GM19438 (cell line): ENCODE data around the gene TMTC2.

Source experiments
- ATAC-seq: cut with Tn5 transposase; IDR thresholded peaks from one replicate; pipeline ENCODE4 v1.9.1; 2021; ENCODE audit warnings: low read depth; ENCODE audit not compliant: unreplicated experiment

TMTC2 gene

DNA sequence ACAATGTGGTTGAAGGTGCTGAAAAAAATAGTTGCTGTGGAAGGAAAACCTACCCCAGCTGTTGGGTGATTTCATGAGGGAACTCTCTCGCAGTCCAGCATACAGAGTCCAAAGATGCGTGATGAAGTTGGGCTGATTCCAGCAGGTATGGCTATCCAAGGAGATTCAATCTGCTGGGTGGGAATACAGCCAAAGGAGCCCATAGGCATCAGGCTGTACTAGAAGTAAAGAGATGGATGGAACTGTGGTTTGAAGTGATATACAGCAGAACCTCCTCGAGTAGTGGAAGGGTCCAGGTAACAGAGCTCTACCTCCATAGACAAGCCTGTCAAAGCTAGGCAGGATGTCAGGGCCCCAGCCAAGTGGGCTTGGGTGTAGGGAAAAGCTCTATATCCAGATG lies 11.5 kb upstream of the TMTC2 start:
- ATAC-seq: no peak

DNA sequence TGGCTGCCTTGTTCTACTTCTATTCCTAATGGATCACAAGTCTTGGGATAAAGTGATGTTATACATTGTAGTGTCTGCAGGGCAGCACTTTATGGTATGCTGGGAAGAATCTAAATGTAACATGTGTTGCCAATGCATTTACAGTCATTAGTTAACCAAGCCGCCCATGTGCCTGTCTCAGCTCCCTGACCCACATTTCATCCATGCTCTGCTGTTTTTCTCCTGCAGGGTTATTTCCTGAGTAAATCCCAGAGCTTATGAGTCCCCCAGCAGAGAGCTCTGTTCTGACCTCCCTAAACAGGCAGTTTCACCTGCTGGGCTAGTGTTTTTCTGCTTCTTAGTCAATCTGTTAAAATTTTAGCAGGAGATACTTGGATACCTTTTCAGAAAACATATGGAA lies 4.4 kb upstream of the TMTC2 start:
- no peak for ATAC-seq

DNA sequence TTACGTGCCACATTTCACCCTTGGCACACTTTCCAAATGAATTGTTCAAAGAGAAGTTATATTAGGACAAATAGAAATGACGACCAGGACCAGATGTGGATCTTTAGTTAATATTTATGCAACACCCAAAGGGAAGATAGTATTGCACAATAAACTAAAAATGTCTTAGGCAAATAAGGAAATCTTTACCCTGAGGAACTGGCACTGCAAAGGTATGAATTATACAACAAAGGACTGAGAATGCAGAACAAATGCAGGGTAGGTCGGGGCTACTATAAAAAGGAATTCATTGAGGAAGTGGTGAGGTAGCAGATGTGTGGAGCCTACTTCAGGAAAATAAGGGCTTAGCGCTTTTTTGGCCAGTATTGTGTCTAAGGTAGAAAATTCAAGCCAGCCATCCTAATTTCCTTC lies 3.9 kb upstream of the TMTC2 start:
- ATAC-seq: no peak

DNA sequence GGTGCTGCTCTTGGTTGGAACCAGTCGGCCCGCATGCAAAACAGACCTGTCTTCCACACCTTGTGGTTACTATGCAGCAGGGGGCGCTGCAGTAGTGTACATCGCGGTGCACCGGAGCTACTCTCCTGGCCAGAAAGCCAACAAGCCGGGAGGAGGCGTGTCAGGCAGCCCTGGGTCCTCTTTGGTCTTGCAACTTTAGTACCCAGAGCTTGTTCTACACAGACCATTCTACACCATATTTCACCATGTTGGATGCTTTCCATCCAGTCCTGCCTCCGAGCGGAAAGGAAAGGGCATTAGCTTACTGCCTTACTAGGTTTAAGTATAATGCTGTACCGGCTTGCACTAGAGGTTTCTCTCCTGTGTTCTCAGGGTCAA lies 927 bp upstream of the TMTC2 start:
- ATAC-seq: peak; percentile 50

DNA sequence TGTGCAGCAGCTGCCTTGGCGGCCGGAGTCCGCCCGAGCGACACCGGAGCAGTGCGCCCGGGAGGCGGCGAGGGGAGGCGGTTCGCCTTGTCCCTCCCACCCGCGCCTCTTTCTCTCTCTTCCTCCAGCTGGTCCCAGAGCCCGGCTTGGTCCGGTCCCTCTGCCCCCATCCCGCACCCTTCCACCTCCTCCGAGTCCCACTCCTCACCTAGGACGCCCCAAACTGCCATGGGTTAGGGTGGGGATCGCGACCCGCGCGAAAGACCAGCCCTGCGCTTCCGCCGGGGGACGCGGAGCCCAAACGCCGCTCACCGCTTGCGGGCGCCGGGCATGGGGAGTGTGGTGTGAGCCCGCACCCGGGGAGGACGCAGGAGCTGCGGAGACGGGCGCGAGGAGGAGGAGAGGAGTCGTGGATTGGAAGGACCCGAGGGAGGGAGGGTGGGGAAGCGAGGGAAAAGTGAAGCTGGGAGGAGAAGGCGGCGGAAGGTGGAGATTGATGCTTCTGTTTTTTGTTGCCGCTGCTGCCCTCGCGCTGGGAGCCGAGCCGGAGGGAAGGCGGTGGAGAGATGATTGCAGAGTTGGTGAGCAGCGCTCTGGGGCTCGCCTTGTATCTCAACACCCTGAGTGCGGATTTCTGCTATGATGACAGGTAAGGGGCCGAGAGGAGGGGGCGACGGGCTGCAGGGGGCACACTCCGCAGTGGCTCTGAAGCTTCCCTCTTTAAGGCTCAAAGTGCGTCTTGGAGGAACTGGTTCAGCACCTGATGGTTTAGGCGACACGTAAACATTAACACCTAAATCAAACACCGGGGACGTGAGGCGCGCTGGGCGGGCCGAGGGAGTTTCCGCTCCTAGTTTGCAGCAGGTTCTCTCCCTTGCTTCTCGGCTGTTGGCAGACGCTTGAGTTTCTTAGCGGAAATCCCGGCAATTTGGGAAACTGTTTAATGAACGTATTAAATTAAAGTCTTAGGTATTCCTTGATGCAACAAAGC lies 610 bp downstream of the TMTC2 start:
- ATAC-seq: peak; percentile 43

DNA sequence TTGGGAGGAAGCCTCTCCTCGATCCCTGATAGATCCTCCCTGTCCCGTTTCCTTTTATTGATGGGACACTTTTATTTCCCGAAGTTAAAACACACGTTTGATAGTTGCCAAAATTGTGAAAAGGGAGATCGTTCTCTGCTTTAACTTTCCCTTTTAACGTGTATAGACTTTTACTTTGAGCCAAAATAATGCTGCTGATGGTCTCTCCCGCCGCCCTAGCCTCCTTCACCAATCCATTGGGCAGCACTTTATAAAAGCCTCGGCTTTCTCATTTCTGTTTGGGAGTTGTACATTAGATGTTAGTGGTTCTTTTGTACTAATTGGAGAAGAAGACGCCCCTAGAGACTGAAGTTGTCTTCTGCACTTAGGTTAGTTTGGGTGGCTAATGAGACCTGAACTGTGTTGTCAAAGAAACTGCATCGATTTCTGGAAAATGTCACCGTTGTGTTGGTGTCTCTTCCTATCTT lies 1.4 kb downstream of the TMTC2 start:
- no peak for ATAC-seq

DNA sequence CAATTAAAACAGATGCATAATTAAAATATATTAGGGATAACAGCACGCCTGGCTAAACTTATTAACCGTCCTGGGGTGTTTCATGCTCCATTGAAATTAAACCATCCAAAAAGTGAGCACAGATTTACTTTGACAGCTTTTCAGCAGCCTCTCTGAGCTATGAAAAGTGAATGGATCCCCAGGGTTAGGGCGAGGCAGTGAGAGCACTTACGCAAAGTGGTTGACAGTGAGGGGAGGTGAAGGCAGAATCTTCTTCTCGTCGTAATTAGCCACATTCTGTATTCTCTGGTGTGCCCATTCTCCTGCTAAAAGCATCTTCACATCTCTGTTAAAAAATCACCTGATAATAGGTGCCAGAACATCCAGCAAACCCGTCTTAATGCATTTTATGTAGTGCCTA lies 1.9 kb downstream of the TMTC2 start:
- no peak for ATAC-seq

DNA sequence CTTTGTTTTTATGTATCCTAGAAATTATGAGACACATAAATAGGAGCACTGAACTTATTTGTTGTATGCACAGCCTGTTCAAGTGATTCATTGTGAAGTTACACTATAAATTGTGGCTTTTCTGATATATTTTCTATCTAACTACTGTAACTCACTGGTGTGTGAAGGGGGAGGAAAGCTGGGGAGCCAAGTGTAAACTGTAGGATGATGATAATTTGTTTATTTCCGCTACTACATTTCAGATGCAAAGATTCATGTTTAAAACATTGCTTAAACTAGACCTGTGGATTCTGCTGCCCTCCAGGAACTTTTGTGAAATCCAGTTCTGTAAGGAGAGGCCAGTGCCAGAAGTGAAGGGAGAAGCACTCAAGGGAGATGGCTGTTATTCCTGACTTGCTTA lies 3.3 kb downstream of the TMTC2 start:
- ATAC-seq: no peak

DNA sequence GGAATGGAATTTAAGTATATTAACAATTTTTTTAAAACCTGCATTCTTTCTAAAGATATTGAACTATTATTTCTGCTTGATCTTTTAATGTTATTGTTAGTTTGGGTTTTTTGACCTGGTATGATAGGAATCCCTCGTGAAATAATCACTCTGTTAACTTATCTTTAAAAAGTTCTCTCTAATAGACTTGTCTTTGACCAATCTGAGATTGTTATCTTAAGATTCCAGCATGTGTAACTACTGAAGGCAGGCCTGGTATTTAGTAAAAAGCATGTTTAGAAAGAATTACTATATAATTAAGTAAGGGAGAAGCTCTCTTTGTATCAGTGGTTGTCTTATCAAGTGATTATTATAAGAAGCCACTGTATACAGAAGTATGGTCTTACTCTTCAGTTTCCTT lies 4.8 kb downstream of the TMTC2 start:
- ATAC-seq: no peak

DNA sequence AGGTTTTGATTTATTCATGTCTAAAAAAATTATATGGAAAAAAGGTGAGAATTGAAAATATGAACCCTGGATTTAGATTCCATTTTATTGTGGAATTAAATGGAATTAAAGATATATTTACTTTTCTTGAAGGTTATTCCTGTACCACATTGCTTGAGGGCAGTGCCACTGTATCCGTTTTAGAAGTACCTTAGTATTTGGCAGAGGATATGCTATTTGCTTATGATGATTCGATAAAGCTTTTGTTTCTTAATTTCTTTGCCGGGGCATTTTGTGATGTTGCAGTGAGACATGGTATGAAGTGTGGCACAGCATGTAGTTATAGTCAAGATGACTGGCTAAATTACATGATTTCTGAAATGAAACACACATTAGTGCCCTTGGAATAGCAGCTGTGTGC lies 7.6 kb downstream of the TMTC2 start:
- no peak for ATAC-seq

DNA sequence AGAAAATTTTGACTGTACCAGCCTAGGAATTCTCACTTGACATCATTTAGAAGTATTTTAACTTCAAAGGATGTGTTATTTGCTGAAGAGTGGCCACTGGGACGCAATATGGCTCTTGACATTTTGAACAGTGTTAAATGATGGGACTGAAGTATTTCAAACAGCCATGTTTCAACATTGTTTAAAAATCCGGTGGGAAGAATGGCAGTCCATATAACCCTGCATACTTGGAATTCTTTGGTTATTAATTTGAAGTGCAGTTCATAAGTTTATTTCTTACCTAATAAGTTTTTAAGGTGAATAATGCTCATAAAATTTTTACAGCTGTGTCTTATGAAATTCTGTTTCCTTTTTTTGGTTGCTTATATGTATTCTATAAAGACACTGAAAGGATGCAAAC lies 8.3 kb downstream of the TMTC2 start:
- no peak for ATAC-seq

DNA sequence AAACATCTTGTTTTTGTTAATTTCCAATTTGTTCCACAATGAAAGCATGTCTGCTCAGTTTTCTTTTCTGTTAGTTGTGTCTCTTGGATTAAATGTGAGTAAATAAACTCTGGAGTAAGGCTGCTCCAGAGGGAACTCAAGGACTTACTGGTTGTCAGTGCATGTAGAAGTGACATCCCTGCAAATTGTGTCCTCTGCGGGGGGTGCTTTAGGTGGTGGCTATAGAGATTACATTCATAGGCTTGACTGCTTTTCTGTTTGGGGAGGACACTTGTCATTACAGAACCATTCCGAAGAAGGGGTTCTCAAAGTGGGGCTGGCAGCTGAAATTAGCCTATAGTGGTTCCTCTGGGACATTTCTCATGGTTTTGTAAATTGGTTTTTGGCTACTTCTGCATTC lies 8.8 kb downstream of the TMTC2 start:
- no peak for ATAC-seq

DNA sequence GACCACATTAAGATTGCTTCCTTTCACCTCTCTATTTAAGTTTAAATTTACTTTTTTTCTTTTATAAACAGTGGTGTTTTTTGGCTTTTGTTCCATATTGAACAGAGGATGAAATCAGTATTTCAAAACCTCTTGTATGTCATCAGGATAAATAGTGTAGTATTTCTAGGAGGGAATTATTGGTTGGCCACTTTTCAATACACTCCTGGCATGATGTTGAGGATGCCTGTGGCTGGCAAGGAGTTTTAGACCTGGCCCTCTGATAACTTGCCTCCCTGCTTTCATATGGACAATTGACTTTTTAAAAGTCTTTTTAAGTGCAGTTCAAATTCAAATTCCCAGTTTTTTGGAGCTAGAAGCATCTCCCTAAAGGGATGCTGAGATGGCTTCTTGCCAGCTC lies 9.8 kb downstream of the TMTC2 start:
- ATAC-seq: no peak

DNA sequence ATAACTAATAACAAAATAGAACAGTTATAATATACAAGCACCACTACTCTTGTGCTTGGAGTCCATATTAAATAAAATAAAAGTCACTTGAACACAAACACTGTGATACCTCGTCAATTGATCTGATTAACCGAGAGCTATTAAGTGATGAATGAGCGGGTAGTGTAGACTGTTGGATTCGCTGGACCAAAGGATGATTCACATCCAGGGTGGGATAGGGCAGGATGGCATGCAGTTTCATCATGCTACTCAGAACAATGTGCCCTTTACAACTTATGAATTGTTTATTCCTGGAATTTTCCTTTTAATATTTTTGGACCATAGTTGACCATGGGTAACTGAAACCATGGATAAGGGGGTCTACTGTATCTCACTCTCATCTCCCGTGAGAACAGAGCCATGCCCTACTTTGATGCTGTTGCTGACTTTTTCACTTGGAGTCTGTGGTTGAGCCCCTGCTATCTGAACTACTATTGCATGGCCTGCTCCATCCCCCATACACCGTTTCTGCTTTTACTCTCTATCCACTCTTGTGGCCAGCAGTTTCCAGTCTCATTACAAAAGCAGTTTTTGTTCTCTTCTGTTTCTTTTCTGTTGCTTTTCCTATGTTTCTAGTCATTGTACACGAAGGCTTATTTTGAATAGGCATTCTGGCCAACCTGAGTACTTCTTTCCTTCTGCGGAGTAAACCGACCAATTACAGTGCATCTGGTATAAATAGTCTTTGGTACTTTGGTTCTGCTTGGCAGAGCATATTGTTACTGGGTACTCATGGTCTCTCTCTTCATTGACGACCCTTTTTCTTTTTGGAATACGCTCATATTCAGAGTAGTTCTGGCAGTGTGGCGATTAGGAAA lies 12.2 kb downstream of the TMTC2 start:
- ATAC-seq: no peak

DNA sequence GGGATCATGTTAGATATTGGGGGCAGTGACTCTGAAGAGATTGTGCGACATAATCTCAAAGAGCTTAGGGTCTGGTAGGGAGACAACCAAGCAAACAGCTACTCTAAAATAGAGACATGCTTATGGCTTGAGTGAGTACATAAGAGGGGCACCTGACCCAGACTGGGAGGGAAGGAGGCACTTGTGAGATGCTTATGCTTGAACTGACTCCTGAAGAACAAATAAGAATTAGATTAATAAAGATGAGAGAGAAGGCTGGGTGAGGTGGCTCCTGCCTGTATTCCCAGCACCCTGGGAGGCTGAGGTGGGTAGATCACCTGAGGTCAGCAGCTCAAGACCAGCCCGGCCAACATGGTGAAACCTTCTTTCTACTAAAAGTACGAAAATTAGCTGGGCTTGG lies 19.1 kb downstream of the TMTC2 start:
- no peak for ATAC-seq

DNA sequence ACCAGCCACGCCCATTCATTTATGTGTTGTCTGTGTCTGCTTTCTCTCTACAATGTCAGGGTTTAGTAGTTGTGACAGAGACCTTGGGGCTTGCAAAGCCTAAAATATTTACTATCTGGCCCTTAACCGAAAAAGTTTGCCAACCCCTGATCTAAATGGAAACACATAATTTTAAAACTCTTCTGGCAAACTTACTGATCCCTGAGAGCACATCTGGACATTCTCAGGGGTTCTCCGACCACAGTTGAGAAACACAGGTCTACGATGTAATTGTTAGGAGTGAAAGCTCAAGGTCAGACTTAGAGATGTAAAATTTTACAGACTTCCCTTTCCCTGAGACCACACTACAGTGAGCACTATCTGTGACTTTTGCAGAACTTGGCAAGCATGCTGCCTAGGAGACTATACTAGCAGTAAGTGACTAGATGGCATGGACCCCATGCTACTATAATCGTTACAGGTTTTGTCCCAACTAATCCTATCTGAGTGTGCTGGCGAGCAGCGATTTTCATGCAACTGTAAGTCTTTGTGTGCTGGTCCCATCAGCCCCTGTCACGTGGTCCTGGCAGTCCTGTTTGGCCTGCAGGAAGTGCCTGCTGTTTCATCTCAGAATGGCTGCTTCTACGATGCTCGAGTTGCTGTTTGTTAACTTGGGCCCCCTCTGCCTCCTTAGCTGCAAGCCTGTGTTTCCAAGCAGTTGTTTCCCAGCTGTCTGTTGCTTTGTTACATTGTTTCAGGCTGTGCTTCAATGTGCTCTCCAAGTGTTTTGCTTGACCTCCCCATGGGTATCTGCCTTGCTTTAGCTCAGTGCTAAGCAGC lies 21.6 kb downstream of the TMTC2 start:
- ATAC-seq: no peak

DNA sequence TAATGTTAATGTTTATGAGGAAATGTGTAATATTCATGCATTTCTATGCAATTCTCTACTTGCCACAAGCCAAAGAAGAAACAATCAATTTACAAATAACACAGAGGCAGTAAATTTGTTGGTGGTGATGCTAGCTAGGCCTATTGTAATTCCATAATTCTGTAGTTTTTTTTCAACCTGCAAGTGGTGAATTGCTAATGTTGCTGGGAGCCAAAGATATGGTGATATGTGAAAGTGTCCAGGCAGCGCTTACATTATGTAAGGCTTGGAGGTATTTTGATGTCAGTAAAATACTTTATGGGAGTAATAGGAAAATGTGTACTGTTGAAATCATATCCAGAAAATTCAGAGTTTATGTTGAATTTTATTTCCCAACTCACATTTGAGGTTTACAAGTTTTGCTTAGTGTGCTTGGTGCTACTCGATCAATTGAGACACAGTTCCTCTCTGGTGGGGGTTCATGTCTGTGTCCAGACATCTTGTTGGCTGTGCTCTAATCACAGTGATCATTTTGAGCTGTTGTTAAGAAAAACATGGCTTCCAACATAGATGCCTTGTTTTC lies 23.2 kb downstream of the TMTC2 start:
- ATAC-seq: no peak

DNA sequence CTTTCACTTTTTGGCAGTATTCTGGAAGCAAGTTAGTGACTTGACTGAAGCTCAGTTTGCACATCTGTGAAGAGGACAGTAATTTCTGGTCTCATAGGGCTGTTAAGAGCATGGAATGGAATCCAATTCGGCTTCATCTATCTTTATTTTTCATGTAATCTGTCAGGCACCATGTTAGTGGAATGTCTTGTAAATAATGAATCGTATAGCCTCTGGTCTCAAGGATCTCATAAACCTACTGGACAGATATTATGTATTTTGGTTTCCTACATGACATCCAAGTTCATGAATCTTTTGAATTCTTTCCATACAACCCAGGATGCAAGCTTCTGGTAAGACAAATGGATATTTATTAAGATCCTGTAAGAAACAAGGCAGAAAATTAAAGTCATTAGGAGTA lies 24.0 kb downstream of the TMTC2 start:
- no peak for ATAC-seq

DNA sequence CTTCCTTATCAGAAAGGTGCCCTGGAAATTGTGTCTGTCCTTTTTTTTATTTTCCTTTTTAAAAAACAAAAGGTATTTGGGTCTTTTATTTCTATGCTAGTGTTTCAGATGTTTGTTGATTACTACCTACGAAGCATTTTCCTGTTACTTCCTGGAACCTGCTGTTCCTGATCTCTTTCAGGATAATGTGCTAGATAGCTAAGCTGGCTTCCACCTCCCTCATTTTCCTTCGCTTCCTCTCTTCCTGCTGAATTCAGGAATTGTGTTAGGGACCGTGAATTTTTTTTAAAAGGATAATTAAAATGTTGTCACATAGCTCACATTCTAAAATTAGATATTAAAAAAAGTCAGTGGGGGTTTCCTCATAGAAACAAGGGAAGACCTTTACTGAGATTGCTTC lies 27.7 kb downstream of the TMTC2 start:
- no peak for ATAC-seq

DNA sequence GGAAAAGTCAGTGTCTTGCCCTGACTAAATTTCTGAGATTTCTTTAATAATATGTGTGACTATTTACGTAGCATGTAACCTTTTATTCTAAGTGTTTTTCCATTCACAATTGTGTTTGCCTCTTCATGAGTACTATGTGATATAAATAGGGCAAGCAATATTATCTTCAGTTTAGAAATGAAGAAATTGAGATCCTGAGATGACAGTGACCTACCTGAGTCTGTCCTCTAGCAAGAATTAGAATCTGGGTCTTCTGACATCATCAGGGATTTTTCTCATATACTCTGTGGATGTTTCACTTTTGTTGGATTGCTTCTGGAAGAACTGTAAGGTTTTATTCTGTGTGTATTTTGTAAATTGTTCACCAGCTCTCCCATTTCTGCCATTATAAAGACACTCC lies 35.0 kb downstream of the TMTC2 start:
- ATAC-seq: no peak
